Ascending aorta (tissue), 2 donors: ENCODE data around the gene PTPN1. TPM values are rescaled to one million over a fixed set of nuclear protein-coding genes. Genes with fewer than 3 reads are reported as not detected.
"Not testable (repeated sequence)": the region's sequence is repeated elsewhere in the genome, so short reads cannot be mapped to it uniquely, and the experiment has no call there.

Experiments used
- DNase-seq, 2 donors: peaks; one replicate each; pipeline ENCODE4 v3.0.0-alpha.2; 2019; ENCODE audit warnings: low spot score in 2 of 2
- H3K27ac ChIP-seq, 2 donors: fragments of 200-600 bp; sonication (generic); one replicate each; pipeline ENCODE4 v1.5.1; 2016 to 2017; ENCODE audit warnings: mild to moderate bottlenecking in 1 of 2
- H3K27me3 ChIP-seq: fragments of 200-600 bp; sonication (generic); one replicate; pipeline ENCODE4 v1.5.1; 2017
- H3K36me3 ChIP-seq, 2 donors: fragments of 200-600 bp; sonication (generic); one replicate each; pipeline ENCODE4 v1.5.1; 2016
- H3K4me1 ChIP-seq, 2 donors: fragments of 200-600 bp; sonication (generic); one replicate each; pipeline ENCODE4 v1.5.1; 2016 to 2017; ENCODE audit warnings: mild to moderate bottlenecking in 1 of 2
- H3K4me3 ChIP-seq, 2 donors: fragments of 200-600 bp; sonication (generic); one replicate each; pipeline ENCODE4 v1.5.1; 2016 to 2017; ENCODE audit warnings: mild to moderate bottlenecking in 1 of 2
- H3K9me3 ChIP-seq, 2 donors: fragments of 200-600 bp; sonication (generic); one replicate each; pipeline ENCODE4 v1.5.1; 2016
- intact Hi-C: fragments of 100-400 bp; cut with DNase I; formaldehyde crosslinking; loops from one replicate; pipeline ENCODE4 v1.15.1; 2023
- total RNA-seq: library from RNA; depleted of rRNA; stranded (reverse); fragments of >200 nt; gene quantifications from one replicate; pipeline ENCODE4 v1.1.0, GENCODE V29; 2016
- TF ChIP-seq, protein P1 (sequence below), 3 experiments: fragments of 200-600 bp in 2 of 3; fragments of 450-650 bp in 1 of 3; sonication (generic) in 2 of 3; IDR thresholded peaks; one replicate each; pipeline ENCODE4 v1.5.1; 2016 to 2019; ENCODE audit warnings: antibody characterized with exemption in 3 of 3, mild to moderate bottlenecking in 1 of 3, moderate library complexity in 1 of 3

PTPN1 gene
- total RNA-seq, 1 donor from 2014 or later: 30.2 TPM

DNA sequence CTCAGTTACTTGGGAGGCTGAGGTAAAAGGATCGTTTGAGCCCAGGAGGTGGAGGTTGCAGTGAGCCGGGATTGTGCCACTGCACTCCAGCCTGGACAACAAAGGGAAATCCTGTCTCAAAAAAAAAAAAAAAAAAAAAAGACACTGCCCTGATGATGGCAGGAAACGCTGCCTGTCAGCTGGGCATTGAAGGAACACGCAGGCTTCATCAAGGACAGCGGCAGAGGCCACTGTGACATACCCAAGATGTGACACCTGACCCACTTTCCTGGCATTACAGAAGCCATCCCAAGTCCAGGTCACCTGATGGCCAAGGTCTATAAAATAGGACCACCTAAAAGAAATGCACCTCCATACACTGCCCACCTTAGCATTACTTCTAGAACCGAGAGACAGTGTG lies 105.2 kb downstream of the PTPN1 start:
- Histone ChIP-seq H3K4me1 (no peaks in the 10 kb centered on the region), H3K9me3 (no peaks in the 10 kb centered on the region), H3K4me3 (no peak overlapping the region), H3K27ac (no peak overlapping the region), H3K27me3 (no peaks in the 10 kb centered on the region), H3K36me3 (no peaks in the 10 kb centered on the region)
- DNase-seq: no peak
- TF ChIP-seq, protein P1, sequence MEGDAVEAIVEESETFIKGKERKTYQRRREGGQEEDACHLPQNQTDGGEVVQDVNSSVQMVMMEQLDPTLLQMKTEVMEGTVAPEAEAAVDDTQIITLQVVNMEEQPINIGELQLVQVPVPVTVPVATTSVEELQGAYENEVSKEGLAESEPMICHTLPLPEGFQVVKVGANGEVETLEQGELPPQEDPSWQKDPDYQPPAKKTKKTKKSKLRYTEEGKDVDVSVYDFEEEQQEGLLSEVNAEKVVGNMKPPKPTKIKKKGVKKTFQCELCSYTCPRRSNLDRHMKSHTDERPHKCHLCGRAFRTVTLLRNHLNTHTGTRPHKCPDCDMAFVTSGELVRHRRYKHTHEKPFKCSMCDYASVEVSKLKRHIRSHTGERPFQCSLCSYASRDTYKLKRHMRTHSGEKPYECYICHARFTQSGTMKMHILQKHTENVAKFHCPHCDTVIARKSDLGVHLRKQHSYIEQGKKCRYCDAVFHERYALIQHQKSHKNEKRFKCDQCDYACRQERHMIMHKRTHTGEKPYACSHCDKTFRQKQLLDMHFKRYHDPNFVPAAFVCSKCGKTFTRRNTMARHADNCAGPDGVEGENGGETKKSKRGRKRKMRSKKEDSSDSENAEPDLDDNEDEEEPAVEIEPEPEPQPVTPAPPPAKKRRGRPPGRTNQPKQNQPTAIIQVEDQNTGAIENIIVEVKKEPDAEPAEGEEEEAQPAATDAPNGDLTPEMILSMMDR (IDR thresholded peaks at IDR 0.05): no peak
- intact Hi-C loops: no loop called here

DNA sequence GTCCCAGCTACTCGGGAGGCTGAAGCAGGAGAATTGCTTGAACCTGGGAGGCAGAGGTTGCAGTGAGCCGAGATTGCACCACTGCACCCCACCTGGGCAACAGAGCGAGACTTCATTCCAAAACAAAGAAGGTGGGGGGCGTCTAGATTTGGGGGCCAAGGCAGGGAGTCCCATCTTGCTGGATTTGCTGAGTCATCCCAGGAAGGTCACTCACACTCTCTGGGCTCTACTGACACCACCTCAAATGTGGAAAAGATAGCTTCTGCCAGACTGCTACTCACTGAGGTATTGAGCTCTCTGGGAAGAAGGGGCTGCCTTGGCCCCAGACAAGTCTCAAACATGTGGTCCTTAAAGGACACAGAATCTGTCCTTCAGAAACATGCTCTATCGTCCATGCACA lies 106.8 kb downstream of the PTPN1 start:
- H3K36me3 ChIP-seq: no peaks in the 10 kb centered on the region
- intact Hi-C loops: no loop called here
- TF ChIP-seq, protein P1 (IDR thresholded peaks at IDR 0.05): no peak

DNA sequence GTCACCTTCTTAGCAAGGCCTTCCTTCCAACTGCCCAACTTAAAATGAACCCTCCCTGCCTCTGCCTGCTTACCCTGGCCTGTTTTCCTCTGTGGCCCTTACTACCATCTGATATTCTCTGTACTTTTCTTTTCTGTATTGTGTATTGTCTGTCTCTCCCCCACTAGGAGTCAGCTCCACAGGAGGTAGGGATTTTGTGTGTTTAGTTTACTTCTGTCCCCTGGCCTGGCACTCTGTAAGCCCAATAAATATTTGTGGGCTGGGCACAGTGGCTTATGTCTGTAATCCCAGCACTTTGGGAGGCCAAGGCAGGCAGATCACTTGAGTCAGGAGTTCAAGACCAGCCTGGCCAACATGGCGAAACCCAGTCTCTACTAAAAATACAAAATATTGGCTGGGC lies 108.4 kb downstream of the PTPN1 start:
- TF ChIP-seq, protein P1 (IDR thresholded peaks at IDR 0.05): no peak
- Histone ChIP-seq H3K27ac (no peak overlapping the region), H3K4me3 (no peak overlapping the region), H3K36me3 (no peaks in the 10 kb centered on the region), H3K4me1 (no peaks in the 10 kb centered on the region), H3K27me3 (no peaks in the 10 kb centered on the region), H3K9me3 (peaks cover 4 to 5% of the 10 kb centered on the region in 2 donors)
- DNase-seq: no peak
- intact Hi-C loops: no loop called here

More for the DNA sequence above, 106.8 kb downstream of the PTPN1 start:
- peaks cover 4 to 5% of the 10 kb centered on the region in 2 donors for H3K9me3 ChIP-seq
- no peak overlapping the region for H3K27ac ChIP-seq
- H3K27me3 ChIP-seq: no peaks in the 10 kb centered on the region
- H3K4me1 ChIP-seq: no peaks in the 10 kb centered on the region
- DNase-seq: no peak
- no peak overlapping the region for H3K4me3 ChIP-seq

DNA sequence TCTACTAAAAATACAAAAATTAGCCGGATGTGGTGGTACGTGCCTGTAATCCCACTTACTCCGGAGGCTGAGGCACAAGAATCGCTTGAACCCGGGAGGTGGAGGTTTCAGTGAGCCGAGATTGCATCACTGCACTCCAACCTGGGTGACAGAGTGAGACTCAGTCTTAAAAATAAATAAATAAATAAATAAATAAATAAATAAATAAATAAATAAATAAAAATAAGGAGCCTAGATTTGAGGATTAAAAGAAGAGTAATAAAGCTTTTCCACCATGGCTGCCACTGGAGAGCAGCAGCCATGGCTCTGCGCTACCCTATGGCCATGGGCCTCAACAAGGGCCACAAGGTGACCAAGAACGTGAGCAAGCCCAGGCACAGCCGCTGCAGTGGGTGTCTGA lies 110.3 kb downstream of the PTPN1 start:
- intact Hi-C loops, H3K9me3 ChIP-seq: not testable (repeated sequence)

DNA sequence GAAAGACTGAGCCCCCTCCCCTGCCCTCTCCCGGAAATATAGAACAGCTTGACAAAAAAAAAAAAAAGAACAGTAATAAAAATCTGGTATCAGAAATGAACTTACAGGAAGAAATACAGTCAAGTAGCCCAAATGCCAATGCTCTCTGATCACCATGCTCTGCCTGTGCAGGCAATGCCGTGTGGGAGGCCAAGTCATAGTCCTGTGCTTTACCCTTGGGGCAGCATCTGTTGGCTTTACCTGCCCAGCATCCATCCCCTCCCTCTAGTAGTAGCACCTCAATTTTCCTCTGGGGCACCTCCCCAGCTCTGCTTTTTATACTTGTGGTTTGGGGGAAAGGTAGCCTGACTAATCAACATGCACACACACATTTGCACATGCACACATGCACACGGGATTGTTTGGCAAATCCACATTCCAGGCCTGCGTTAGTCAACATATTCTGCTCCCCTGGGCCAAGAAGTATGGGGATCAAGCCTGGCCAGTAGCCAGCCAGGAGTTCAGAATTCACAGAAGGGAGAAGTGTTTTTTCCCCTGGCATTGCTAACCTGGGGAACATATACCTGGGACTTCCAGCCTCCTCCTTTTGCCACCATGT lies 111.0 kb downstream of the PTPN1 start:
- DNase-seq: no peak
- no peaks in the 10 kb centered on the region for H3K4me1 ChIP-seq
- intact Hi-C loops: no loop called here
- H3K36me3 ChIP-seq: no peaks in the 10 kb centered on the region
- H3K9me3 ChIP-seq: peaks cover 4 to 5% of the 10 kb centered on the region in 2 donors
- H3K4me3 ChIP-seq: no peak overlapping the region
- no peak overlapping the region for H3K27ac ChIP-seq
- H3K27me3 ChIP-seq: no peaks in the 10 kb centered on the region
- TF ChIP-seq, protein P1 (IDR thresholded peaks at IDR 0.05): no peak

More for the DNA sequence above, 110.3 kb downstream of the PTPN1 start:
- not testable (repeated sequence) for H3K4me1 ChIP-seq, H3K27ac ChIP-seq, H3K36me3 ChIP-seq, H3K27me3 ChIP-seq, H3K4me3 ChIP-seq, DNase-seq

DNA sequence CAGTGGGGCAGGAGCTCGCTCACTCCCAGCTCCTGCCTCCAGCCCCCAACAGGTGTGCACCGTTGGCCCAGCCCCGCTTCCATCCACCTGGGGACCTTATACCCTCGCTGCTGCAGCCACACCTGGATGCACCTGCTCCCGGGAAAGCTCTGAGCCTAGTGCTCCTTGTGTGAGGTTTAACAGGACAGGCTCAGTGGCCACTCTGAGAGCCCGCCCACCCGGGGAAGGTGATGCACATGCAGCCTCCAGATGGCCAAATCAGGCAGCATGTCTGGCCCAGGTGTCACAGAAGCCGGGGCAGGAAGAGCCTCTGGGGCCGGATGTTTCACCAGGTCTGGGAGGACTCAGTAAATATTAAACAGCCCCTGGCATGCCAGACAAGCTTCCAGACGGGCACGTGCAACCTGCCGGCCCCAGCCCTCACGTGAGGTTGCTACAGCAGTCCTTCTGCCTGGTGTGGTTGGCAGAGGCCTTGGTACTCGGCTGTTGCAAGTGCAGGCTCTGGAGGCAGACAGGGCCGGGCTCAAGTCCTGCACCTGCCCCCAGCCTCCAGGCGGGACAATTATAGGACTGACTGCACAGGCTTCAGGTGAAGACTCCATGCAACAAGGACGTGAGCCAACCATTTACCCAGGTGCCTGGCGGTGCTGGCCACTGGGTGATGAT lies 114.3 kb downstream of the PTPN1 start:
- TF ChIP-seq, protein P1 (IDR thresholded peaks at IDR 0.05): no peak
- Histone ChIP-seq H3K36me3 (no peaks in the 10 kb centered on the region), H3K9me3 (peaks cover 4 to 5% of the 10 kb centered on the region in 2 donors), H3K4me3 (no peak overlapping the region), H3K4me1 (no peaks in the 10 kb centered on the region), H3K27me3 (no peaks in the 10 kb centered on the region), H3K27ac (no peak overlapping the region)
- intact Hi-C loops: no loop called here
- no peak for DNase-seq
